ENCODE results near the gene ZFC3H1.

Gene ZFC3H1

DNA sequence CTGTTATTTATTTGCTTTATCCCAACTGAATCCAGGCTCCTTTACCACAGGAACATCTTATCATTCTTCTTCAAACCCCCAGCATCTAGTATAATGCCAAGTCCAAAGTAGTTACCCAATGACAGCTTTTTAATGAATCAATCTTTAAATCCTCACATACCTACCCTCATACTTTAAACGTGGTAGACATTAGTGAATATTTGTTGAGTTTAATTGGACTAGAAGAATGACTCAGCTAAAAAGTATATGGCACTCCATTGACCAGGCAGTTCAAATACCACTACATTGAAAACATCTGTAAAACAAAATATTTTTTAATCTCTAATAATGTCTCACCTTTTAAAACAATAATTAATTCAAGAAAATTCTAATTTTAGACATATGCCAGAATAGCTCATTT is 98.1 kb downstream of the ZFC3H1 start:
- Histone ChIP-seq H3F3A (ENCODE audit: control insufficient read depth, insufficient read depth) (no peaks in the 10 kb centered on the region), H3K79me2 (ENCODE audit: control insufficient read depth, low read length) (no peaks in the 10 kb centered on the region), H3K9me2 (replicated peaks; ENCODE audit: control insufficient read depth, low read length) (no peaks in the 10 kb centered on the region), H3K9me3 (ENCODE audit: control insufficient read depth, insufficient read depth, low read length) (no peaks in the 10 kb centered on the region), H3K4me3 (ENCODE audit: low read length) (no peak overlapping the region), H3K27me3 (ENCODE audit: control insufficient read depth, low read length) (0 out of 2 replicates have a peak, but pooled peaks cover 3% of the 10 kb centered on the region), H3K4me1 (ENCODE audit: control insufficient read depth, low read length) (no peaks in the 10 kb centered on the region), H3K36me3 (ENCODE audit: control insufficient read depth, low read length) (no peaks in the 10 kb centered on the region), H3K4me2 (ENCODE audit: low read length) (no peak overlapping the region), H3K27ac (ENCODE audit: low read depth, low read length) (no peak overlapping the region), H4K20me1 (ENCODE audit: control insufficient read depth, insufficient read depth, low read depth, low read length) (no peaks in the 10 kb centered on the region)
- no peak for TF ChIP-seq EZH2phosphoT487 (IDR thresholded peaks at IDR 0.05; ENCODE audit: borderline replicate concordance, low read length)

DNA sequence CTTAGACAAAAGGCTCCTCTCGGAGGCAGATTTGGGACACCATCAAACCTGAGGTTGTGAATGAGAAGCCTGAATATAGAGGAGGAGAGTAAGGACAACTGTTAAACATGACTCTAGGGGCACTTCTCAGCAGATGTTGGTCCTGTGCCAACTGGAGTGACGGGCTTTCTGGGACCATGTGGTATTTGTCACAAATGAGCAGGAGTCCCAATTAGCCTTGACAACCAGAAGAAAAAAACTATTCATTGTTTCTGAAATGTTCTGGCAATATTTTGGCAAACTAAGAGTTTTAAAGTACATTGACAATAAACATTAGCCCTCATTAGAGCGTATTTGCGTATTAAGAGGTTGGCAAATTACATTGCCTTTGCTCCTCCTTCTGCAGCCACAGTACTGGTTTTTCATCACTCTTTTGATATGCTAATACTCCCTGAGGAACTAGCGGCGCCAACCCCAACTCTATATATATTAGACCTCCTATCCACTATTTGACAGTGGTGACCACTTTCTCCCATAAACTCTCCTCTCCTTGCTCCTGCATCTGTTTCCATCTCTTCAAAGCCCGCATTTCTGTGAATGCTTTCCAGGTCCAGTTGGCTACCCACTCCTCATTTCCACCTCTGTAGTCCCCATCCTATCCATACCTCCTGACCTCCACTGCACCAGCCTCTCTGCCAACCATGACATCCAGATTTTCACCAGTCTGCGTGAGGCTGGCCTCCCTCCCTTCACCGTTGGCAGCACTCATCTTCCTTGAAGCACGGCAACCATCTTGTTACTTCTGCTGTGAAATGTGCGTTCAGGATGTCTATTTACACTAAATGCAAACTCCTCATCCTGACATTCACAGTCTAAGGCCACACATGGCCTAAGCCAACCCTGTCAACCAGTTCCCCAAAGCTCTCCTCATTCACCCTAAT is 100.7 kb downstream of the ZFC3H1 start:
- no peaks in the 10 kb centered on the region for H3K4me1 ChIP-seq (ENCODE audit: control insufficient read depth, low read length)
- no peaks in the 10 kb centered on the region for H4K20me1 ChIP-seq (ENCODE audit: control insufficient read depth, insufficient read depth, low read depth, low read length)
- H3K27ac ChIP-seq (ENCODE audit: low read depth, low read length) = no peak overlapping the region
- no peak for TF ChIP-seq EZH2phosphoT487 (IDR thresholded peaks at IDR 0.05; ENCODE audit: borderline replicate concordance, low read length)
- TF ChIP-seq, protein P1, sequence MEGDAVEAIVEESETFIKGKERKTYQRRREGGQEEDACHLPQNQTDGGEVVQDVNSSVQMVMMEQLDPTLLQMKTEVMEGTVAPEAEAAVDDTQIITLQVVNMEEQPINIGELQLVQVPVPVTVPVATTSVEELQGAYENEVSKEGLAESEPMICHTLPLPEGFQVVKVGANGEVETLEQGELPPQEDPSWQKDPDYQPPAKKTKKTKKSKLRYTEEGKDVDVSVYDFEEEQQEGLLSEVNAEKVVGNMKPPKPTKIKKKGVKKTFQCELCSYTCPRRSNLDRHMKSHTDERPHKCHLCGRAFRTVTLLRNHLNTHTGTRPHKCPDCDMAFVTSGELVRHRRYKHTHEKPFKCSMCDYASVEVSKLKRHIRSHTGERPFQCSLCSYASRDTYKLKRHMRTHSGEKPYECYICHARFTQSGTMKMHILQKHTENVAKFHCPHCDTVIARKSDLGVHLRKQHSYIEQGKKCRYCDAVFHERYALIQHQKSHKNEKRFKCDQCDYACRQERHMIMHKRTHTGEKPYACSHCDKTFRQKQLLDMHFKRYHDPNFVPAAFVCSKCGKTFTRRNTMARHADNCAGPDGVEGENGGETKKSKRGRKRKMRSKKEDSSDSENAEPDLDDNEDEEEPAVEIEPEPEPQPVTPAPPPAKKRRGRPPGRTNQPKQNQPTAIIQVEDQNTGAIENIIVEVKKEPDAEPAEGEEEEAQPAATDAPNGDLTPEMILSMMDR (IDR thresholded peaks at IDR 0.05; ENCODE audit: low read depth, low read length, poor library complexity, severe bottlenecking) = no peak
- H3K9me2 ChIP-seq (replicated peaks; ENCODE audit: control insufficient read depth, low read length) = no peaks in the 10 kb centered on the region
- 0 out of 2 replicates have a peak, but pooled peaks cover 5% of the 10 kb centered on the region for H3K27me3 ChIP-seq (ENCODE audit: control insufficient read depth, low read length)
- no peak overlapping the region for H3K4me2 ChIP-seq (ENCODE audit: low read length)
- no peaks in the 10 kb centered on the region for H3K9me3 ChIP-seq (ENCODE audit: control insufficient read depth, insufficient read depth, low read length)
- no peaks in the 10 kb centered on the region for H3F3A ChIP-seq (ENCODE audit: control insufficient read depth, insufficient read depth)
- H3K79me2 ChIP-seq (ENCODE audit: control insufficient read depth, low read length) = no peaks in the 10 kb centered on the region
- H3K36me3 ChIP-seq (ENCODE audit: control insufficient read depth, low read length) = no peaks in the 10 kb centered on the region
- H3K4me3 ChIP-seq (ENCODE audit: low read length) = no peak overlapping the region
